IPS-20b (cell line): Measurements from ENCODE around the gene MRPS18A.

Experiments used
- H3K27ac ChIP-seq: one replicate; pipeline ENCODE4 v1.5.1; 2013; ENCODE audit warnings: low read length
- H3K27me3 ChIP-seq: 2 replicates; pipeline ENCODE4 v1.6.1; 2013; ENCODE audit warnings: mild to moderate bottlenecking, low read length, inconsistent platforms; ENCODE audit not compliant: insufficient read depth
- H3K36me3 ChIP-seq: 2 replicates; pipeline ENCODE4 v1.6.1; 2013; ENCODE audit warnings: low read depth, mild to moderate bottlenecking, inconsistent platforms, low read length, moderate library complexity; ENCODE audit not compliant: insufficient read depth
- H3K4me1 ChIP-seq: 2 replicates; pipeline ENCODE4 v1.6.1; 2013; ENCODE audit warnings: mild to moderate bottlenecking, control low read depth, inconsistent platforms, low read length, moderate library complexity; ENCODE audit not compliant: insufficient read depth
- H3K4me3 ChIP-seq: 2 replicates; pipeline ENCODE4 v1.5.1; 2013; ENCODE audit warnings: mild to moderate bottlenecking, low read length, inconsistent platforms
- H3K9ac ChIP-seq: 2 replicates; pipeline ENCODE4 v1.6.1; 2013; ENCODE audit warnings: low read depth, mild to moderate bottlenecking, inconsistent platforms, low read length, moderate library complexity
- H3K9me3 ChIP-seq: 2 replicates; pipeline ENCODE4 v1.6.1; 2013; ENCODE audit warnings: mild to moderate bottlenecking, low read depth, low read length, inconsistent platforms; ENCODE audit not compliant: insufficient read depth

MRPS18A gene

GRCh38 chr6:43725643-43726580, 38.3 kb upstream of the MRPS18A start:
- Histone ChIP-seq H3K9me3 (peaks cover 2% of the 10 kb centered on the region), H3K4me3 (no peak overlapping the region), H3K27me3 (no peaks in the 10 kb centered on the region), H3K36me3 (no peaks in the 10 kb centered on the region), H3K27ac (no peak overlapping the region), H3K9ac (no peak overlapping the region), H3K4me1 (no peaks in the 10 kb centered on the region)

GRCh38 chr6:43724914-43725642, 37.5 kb upstream of the MRPS18A start:
- no peaks in the 10 kb centered on the region for H3K4me1 ChIP-seq
- no peaks in the 10 kb centered on the region; the same call in 1 of the 2 replicates for H3K9me3 ChIP-seq
- H3K4me3 ChIP-seq: no peak overlapping the region
- H3K27ac ChIP-seq: no peak overlapping the region
- no peaks in the 10 kb centered on the region for H3K36me3 ChIP-seq
- no peak overlapping the region for H3K9ac ChIP-seq
- H3K27me3 ChIP-seq: no peaks in the 10 kb centered on the region

GRCh38 chr6:43724354-43724753, 36.8 kb upstream of the MRPS18A start:
- Histone ChIP-seq H3K4me1 (no peaks in the 10 kb centered on the region), H3K9ac (no peak overlapping the region), H3K9me3 (no peaks in the 10 kb centered on the region), H3K4me3 (no peak overlapping the region), H3K36me3 (no peaks in the 10 kb centered on the region), H3K27me3 (no peaks in the 10 kb centered on the region), H3K27ac (no peak overlapping the region)

- Histone ChIP-seq H3K4me3 (no peak overlapping the region), H3K36me3 (no peaks in the 10 kb centered on the region), H3K27me3 (no peaks in the 10 kb centered on the region), H3K27ac (no peak overlapping the region), H3K4me1 (no peaks in the 10 kb centered on the region), H3K9me3 (no peaks in the 10 kb centered on the region), H3K9ac (no peak overlapping the region)
These were observed 36.2 kb upstream of the MRPS18A start for GRCh38 chr6:43723737-43724295.

GRCh38 chr6:43722920-43723545, 35.4 kb upstream of the MRPS18A start:
- no peak overlapping the region for H3K4me3 ChIP-seq
- H3K27ac ChIP-seq: no peak overlapping the region
- H3K27me3 ChIP-seq: no peaks in the 10 kb centered on the region
- no peaks in the 10 kb centered on the region for H3K4me1 ChIP-seq
- no peaks in the 10 kb centered on the region for H3K36me3 ChIP-seq
- H3K9ac ChIP-seq: no peak overlapping the region
- H3K9me3 ChIP-seq: no peaks in the 10 kb centered on the region

GRCh38 chr6:43720999-43721398, 33.4 kb upstream of the MRPS18A start:
- no peak overlapping the region for H3K4me3 ChIP-seq
- no peak overlapping the region for H3K27ac ChIP-seq
- no peaks in the 10 kb centered on the region; the same call in 1 of the 2 replicates for H3K4me1 ChIP-seq
- H3K9me3 ChIP-seq: no peaks in the 10 kb centered on the region
- no peak overlapping the region for H3K9ac ChIP-seq
- no peaks in the 10 kb centered on the region for H3K27me3 ChIP-seq
- H3K36me3 ChIP-seq: no peaks in the 10 kb centered on the region

GRCh38 chr6:43719511-43719910, 31.9 kb upstream of the MRPS18A start:
- no peaks in the 10 kb centered on the region for H3K9me3 ChIP-seq
- H3K4me1 ChIP-seq: no peaks in the 10 kb centered on the region; the same call in 1 of the 2 replicates
- no peak overlapping the region for H3K4me3 ChIP-seq
- no peaks in the 10 kb centered on the region for H3K27me3 ChIP-seq
- no peaks in the 10 kb centered on the region for H3K36me3 ChIP-seq
- H3K9ac ChIP-seq: no peak overlapping the region
- H3K27ac ChIP-seq: no peak overlapping the region

- Histone ChIP-seq H3K27ac (no peak overlapping the region), H3K4me3 (no peak overlapping the region), H3K4me1 (no peaks in the 10 kb centered on the region; the same call in 1 of the 2 replicates), H3K9ac (no peak overlapping the region), H3K9me3 (no peaks in the 10 kb centered on the region), H3K36me3 (no peaks in the 10 kb centered on the region), H3K27me3 (no peaks in the 10 kb centered on the region)
These were observed 31.0 kb upstream of the MRPS18A start for GRCh38 chr6:43718387-43719105.

- Histone ChIP-seq H3K9ac (no peak overlapping the region), H3K4me3 (no peak overlapping the region), H3K27ac (no peak overlapping the region), H3K36me3 (no peaks in the 10 kb centered on the region), H3K27me3 (no peaks in the 10 kb centered on the region), H3K9me3 (no peaks in the 10 kb centered on the region), H3K4me1 (no peaks in the 10 kb centered on the region; the same call in 1 of the 2 replicates)
These were observed 30.2 kb upstream of the MRPS18A start for GRCh38 chr6:43717822-43718221.

GRCh38 chr6:43717389-43717788, 29.8 kb upstream of the MRPS18A start:
- no peak overlapping the region for H3K9ac ChIP-seq
- H3K9me3 ChIP-seq: no peaks in the 10 kb centered on the region
- H3K4me1 ChIP-seq: no peaks in the 10 kb centered on the region; the same call in 1 of the 2 replicates
- H3K36me3 ChIP-seq: no peaks in the 10 kb centered on the region
- H3K27me3 ChIP-seq: no peaks in the 10 kb centered on the region
- H3K4me3 ChIP-seq: no peak overlapping the region
- no peak overlapping the region for H3K27ac ChIP-seq

GRCh38 chr6:43716099-43716498, 28.5 kb upstream of the MRPS18A start:
- no peak overlapping the region for H3K9ac ChIP-seq
- H3K4me1 ChIP-seq: no peaks in the 10 kb centered on the region; the same call in 1 of the 2 replicates
- no peak overlapping the region for H3K27ac ChIP-seq
- no peaks in the 10 kb centered on the region for H3K27me3 ChIP-seq
- no peaks in the 10 kb centered on the region for H3K36me3 ChIP-seq
- H3K4me3 ChIP-seq: no peak overlapping the region
- no peaks in the 10 kb centered on the region for H3K9me3 ChIP-seq
